Measurements from ENCODE around the gene LRMDA. TPM values are rescaled to one million over a fixed set of nuclear protein-coding genes. Genes with fewer than 3 reads are reported as not detected.

LRMDA gene
- total and polyA plus RNA-seq, 7 donors, result 2.8 to 22.2 (median 9.0) TPM

DNA sequence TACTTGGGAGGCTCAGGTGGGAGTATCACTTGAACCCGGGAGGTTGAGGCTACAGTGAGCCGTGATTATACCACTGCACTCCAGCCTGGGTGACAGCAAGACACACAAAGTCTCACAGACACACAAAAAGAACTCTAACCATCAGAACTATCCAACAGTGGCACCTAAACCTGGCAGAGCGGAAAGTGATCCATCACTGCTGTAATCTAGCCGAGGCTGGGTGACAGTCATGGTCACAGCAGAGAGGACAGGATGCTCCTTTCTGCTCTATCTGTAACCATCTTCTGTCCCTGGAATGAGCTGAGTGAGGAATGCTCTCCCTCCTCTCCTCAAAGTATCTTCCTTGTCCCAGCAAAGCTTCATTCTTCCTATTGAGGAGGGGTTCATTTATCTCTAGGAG, 656.6 kb downstream of the LRMDA start:
- WGBS, 2 donors, result 93 to 97% methylated on average over 4 of the region's 4 CpGs
- TF ChIP-seq EP300 (IDR thresholded peaks at IDR 0.05), result no peak
- TF ChIP-seq, protein P1, sequence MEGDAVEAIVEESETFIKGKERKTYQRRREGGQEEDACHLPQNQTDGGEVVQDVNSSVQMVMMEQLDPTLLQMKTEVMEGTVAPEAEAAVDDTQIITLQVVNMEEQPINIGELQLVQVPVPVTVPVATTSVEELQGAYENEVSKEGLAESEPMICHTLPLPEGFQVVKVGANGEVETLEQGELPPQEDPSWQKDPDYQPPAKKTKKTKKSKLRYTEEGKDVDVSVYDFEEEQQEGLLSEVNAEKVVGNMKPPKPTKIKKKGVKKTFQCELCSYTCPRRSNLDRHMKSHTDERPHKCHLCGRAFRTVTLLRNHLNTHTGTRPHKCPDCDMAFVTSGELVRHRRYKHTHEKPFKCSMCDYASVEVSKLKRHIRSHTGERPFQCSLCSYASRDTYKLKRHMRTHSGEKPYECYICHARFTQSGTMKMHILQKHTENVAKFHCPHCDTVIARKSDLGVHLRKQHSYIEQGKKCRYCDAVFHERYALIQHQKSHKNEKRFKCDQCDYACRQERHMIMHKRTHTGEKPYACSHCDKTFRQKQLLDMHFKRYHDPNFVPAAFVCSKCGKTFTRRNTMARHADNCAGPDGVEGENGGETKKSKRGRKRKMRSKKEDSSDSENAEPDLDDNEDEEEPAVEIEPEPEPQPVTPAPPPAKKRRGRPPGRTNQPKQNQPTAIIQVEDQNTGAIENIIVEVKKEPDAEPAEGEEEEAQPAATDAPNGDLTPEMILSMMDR (IDR thresholded peaks at IDR 0.05), result no peak
- no peak for TF ChIP-seq POLR2AphosphoS5 (IDR thresholded peaks at IDR 0.05)
- no peak for TF ChIP-seq POLR2A (IDR thresholded peaks at IDR 0.05)
- intact Hi-C loops (cut with DNase I), result loop anchor here (10.0 kb wide), 2 partner anchors 423 to 917 kb away; no protein-coding TSS in a partner anchor
- no peaks in the 10 kb centered on the region for H3K27me3 ChIP-seq
- H3K4me3 ChIP-seq, result no peak overlapping the region
- H3K27ac ChIP-seq, result peak overlapping the region in 3 of 4 donors; percentile 73 to 78 (median 74)
- H3K4me1 ChIP-seq, result peaks cover 0 to 32% (median 24%) of the 10 kb centered on the region in 4 donors
- H3K36me3 ChIP-seq, result no peaks in the 10 kb centered on the region
- no peaks in the 10 kb centered on the region for H3K9me3 ChIP-seq
- no peak for DNase-seq

DNA sequence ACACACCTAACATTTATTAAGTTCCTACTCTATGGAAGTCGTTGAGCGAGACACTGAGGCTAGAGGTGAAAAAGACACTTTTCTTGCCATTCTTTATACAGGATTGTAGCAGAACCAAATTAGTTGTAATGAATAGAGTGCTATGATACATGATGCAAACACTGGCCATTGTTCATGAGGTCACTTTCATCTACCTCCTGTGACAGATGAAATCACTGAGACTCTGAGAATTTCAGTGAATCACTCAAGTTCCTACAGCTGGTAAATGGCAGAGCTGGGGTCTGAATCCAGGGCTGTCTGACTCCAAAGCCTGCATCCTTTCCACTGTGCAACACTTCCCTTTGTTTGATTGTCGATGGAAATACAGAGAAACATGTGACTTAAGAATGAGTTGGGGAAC, 657.6 kb downstream of the LRMDA start:
- Histone ChIP-seq H3K4me3 (no peak overlapping the region), H3K36me3 (no peaks in the 10 kb centered on the region), H3K27ac (no peak overlapping the region), H3K27me3 (no peaks in the 10 kb centered on the region), H3K9me3 (no peaks in the 10 kb centered on the region), H3K4me1 (peaks cover 0 to 32% (median 24%) of the 10 kb centered on the region in 4 donors)
- no peak for TF ChIP-seq EP300 (IDR thresholded peaks at IDR 0.05)
- no peak for TF ChIP-seq POLR2A (IDR thresholded peaks at IDR 0.05)
- no peak for TF ChIP-seq POLR2AphosphoS5 (IDR thresholded peaks at IDR 0.05)
- TF ChIP-seq, protein P1 (IDR thresholded peaks at IDR 0.05), result no peak
- WGBS, 2 donors, result 86 to 94% methylated on average over 3 of the region's 3 CpGs
- intact Hi-C loops (cut with DNase I), result loop anchor here (10.0 kb wide), 2 partner anchors 424 to 916 kb away; no protein-coding TSS in a partner anchor
- DNase-seq, result no peak

DNA sequence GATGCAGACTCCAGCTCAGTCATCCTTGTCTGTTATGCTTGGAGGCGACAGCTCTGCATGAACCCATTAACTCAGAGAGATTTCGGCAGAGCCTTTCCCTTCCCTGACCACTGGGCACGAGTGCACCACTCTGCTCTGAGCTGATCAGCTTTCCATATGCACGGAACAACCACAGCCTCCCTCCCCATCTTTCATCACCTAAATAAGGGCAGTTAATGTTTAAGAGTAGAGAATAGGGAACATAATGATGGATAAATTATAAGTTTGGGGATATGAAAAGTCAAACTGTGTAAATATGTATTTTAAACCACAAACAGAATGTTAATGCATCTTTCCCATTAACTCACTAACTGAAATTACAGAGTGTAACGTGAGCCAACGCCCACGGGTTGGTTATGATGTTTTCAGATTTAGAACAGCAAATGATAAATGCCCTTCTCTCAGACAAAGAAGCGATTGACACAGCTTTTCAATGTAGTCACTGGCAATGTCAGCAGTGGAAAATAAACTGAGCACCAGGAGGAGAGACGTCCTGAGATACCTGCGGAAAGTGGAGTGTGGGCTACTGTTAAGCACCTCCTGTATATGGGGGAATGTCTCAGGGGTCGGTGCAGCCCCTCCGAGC, 658.2 kb downstream of the LRMDA start:
- no peak for TF ChIP-seq POLR2AphosphoS5 (IDR thresholded peaks at IDR 0.05)
- no peak for TF ChIP-seq EP300 (IDR thresholded peaks at IDR 0.05)
- Histone ChIP-seq H3K36me3 (no peaks in the 10 kb centered on the region), H3K4me3 (no peak overlapping the region), H3K27ac (no peak overlapping the region), H3K4me1 (peaks cover 0 to 32% (median 24%) of the 10 kb centered on the region in 4 donors), H3K27me3 (no peaks in the 10 kb centered on the region), H3K9me3 (no peaks in the 10 kb centered on the region)
- 37 to 80% methylated on average over 12 of the region's 12 CpGs for WGBS, 2 donors
- intact Hi-C loops (cut with DNase I), result loop anchor here (10.0 kb wide), 2 partner anchors 425 to 915 kb away; no protein-coding TSS in a partner anchor
- DNase-seq, result no peak

DNA sequence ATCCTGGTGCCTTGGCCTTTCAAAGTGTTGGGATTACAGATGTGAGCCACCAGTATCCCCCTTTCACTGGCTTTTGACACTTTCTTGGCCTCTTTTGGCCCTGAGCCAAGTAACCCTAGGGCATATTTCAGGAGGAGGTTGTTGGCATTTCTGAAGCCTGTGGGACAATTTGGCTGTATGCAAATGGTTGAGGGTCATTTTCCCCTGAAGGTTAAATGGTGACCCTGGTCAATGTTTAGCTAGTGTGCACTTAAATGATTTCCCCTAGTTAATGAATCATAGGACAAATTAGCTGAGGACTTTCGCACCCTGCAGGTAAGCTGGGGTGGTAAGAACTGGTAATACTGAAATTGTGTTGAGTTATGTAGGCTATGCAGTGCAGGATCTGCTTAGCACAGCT, 660.5 kb downstream of the LRMDA start:
- intact Hi-C loops (cut with DNase I), result no loop called here
- Histone ChIP-seq H3K4me3 (no peak overlapping the region), H3K9me3 (no peaks in the 10 kb centered on the region), H3K27ac (no peak overlapping the region), H3K27me3 (no peaks in the 10 kb centered on the region), H3K4me1 (peaks cover 0 to 12% (median 8%) of the 10 kb centered on the region in 4 donors), H3K36me3 (no peaks in the 10 kb centered on the region)
- WGBS, 2 donors, result 27 to 73% methylated on average over 1 of the region's 1 CpG
- TF ChIP-seq EP300 (IDR thresholded peaks at IDR 0.05), result no peak
- TF ChIP-seq POLR2A (IDR thresholded peaks at IDR 0.05), result no peak
- no peak for TF ChIP-seq POLR2AphosphoS5 (IDR thresholded peaks at IDR 0.05)
- TF ChIP-seq, protein P1 (IDR thresholded peaks at IDR 0.05), result no peak
- no peak for DNase-seq

DNA sequence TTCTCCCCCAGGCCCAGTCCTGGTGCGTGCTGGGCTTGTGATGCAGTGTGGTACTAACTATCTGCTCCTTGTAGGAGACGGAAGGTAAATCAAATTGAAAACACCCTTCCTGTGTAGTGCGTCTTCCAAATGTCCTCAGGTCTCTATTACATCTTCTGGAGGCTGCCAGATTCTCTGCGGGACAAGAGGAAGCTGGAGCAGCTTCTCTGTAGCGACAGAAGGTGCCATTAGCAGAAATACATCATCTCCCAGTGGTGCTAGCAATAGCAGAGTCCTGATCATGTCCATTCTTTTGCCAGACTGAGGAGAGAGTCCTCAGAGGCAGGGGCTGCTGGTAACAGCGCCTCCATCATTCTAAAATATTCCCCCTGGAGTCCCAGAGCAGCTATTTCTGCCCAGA, 675.2 kb downstream of the LRMDA start:
- H3K36me3 ChIP-seq, result no peaks in the 10 kb centered on the region
- intact Hi-C loops (cut with DNase I), result no loop called here
- H3K4me3 ChIP-seq, result no peak overlapping the region
- H3K27ac ChIP-seq, result no peak overlapping the region
- H3K4me1 ChIP-seq, result peaks cover 0 to 9% (median 8%) of the 10 kb centered on the region in 4 donors
- 93% methylated on average over 6 of the region's 6 CpGs for WGBS, 2 donors
- TF ChIP-seq EP300 (IDR thresholded peaks at IDR 0.05) (no peak), POLR2AphosphoS5 (IDR thresholded peaks at IDR 0.05) (no peak), POLR2A (IDR thresholded peaks at IDR 0.05) (no peak)
- TF ChIP-seq, protein P1 (IDR thresholded peaks at IDR 0.05), result no peak
- DNase-seq, result no peak
- no peaks in the 10 kb centered on the region for H3K9me3 ChIP-seq
- H3K27me3 ChIP-seq, result no peaks in the 10 kb centered on the region

All from sigmoid colon (tissue), 7 donors.